Measurements from ENCODE around the gene OBSL1.

The OBSL1 gene

DNA sequence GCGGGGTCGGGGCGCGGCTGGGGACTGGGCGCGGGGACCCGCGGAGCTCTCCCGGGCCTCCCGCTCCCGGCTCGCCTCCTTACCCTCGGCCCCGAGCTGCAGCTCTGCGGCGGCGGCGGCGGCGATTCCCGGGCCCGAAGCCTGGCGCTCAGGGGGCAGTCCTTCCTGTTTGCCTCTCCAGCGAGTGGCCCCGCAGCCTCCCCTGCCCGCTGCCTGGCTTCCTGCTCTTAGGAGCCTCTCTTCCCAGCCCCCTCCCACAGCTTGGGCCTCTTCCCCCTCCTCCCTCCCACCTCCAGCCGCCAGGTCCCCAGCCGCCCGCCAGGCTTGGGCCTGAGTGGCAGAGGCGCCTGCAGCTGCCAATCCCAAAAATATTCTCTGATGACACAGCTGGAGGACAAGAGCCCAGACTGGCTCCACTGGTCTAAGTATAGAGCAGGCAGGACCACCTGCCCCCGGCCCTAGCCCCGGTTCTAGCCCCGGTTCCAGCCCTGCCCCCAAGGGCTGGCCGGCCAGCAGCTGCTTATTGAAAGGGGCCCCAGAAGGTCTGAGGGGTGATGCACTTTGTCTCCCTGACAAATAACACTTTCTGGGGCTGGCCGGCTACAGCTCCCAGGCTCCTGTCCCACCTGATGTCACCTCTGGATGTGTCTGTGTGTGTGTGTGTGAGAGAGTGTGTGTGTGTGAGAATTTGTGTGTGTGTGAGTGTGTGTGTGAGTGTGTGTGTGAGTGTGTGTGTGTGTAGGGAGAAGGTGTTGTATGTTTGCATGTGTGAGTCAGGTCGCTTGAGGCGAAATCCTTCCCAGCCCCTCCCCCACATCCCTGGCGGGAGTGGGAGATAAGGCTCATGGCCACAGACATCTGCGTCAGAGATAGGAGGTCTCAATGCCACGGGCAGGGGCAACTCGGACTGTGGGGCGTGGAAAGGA lies at the start of gene OBSL1:
Gene OBSL1 (minus strand): TSS at position 229 of the 926 bp plus-strand sequence. CDS start 307 bp downstream, outside the sequence.
- DNase-seq, result peak; percentile 55

DNA sequence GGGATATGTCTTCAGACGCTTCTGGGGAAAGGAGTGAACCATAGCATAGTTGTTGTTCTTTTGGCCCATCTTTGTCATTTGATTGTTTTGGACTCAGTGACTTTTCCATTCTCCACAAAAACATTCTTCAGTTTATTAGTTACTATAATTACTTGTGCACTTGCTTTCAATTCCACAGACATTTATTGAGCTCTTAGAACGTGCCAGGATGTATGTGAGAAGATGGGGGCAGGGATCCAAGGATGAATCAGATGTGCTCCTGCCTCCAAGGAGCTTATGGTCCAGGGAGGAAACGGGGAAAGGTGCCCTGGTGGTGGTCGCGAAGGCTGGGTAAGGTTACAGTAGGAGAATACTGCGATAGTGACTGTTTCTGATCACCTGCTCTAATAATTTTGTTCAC lies 49.2 kb upstream of the OBSL1 start:
- no peak for DNase-seq

GRCh38 chr2:219619235-219619634 lies 47.9 kb upstream of the OBSL1 start:
- no peak for DNase-seq

DNA sequence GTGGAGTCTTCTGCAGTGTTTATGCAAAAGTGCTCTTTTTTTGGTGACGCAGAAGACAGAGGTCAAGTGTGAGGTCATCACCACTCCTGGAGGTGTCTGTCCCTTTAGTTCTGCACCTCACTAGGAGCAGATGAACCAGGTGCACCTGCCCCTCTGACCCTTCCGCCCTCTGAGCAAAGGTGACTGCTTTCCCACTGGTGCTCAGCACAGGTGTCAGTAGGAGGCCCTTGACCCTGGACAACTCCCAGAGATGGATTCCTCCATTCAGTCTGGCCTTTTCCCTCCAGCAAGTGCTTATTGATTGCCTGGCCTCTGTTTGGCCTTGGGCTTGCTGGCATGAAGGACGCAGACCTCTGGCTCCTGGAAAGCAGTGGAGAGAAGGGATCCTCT lies 47.4 kb upstream of the OBSL1 start:
- DNase-seq, result no peak

GRCh38 chr2:219616550-219616949 lies 45.2 kb upstream of the OBSL1 start:
- DNase-seq, result no peak

DNA sequence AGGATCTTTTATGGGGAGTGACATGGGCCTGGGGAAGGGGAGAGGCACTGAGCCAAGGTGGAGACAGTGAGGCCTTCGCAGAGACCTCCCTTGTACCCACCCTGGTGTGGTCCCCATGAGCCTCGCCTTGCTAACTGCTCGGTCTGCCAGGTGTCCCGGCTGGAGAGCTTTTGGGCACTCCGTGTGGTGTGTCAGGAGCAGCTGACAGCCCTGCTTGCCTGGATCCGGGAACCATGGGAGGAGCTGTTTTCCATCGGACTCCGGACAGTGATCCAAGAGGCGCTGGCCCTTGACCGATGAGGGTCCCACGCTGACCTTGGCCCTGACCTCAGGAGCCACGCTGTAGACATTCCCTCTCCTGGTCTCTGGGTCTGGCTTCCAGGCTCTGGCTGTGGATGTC lies 44.6 kb upstream of the OBSL1 start:
- no peak for DNase-seq

DNA sequence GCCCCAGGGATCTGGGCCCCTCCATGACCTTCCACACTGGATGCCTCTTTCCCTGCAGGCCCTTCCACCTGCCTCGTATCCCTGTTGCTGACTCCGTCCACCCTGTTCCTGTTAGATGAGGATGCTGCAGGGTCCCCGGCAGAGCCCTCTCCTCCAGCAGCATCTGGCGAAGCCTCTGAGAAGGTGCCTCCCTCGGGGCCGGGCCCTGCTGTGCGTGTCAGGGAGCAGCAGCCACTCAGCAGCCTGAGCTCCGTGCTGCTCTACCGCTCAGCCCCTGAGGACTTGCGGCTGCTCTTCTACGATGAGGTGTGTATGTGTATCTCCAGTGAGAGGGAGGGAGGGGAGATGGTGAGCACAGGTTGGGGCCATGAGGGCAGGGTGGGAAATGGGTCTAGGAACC lies 43.7 kb upstream of the OBSL1 start:
- no peak for DNase-seq

GRCh38 chr2:219614076-219614860 lies 42.9 kb upstream of the OBSL1 start:
- DNase-seq, result no peak

DNA sequence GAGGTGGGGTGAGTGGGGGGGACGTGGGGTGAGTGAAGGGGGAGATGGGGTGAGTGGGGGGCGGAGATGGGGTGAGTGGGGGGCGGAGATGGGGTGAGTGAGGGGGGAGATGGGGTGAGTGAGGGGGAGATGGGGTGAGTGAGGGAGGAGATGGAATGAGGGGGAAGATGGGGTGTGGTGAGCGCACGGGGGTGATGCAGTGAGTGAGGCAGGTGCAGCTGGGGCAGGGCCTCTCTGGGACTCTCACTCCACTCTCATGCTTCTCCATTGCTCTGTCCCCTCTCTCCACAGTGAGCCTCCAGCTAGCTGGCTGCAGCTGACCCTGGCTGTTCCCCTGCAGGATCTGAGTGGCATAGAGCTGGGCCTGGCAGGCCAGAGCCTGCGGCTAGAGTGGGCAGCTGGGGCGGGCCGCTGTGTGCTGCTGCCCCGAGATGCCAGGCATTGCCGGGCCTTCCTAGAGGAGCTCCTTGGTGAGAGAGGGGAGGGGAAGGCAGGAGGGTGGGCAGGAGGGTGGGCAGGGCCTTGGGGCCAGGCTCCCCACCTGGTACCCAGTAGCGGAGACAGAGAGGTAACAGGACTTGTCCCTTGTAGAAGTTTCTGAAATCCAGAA lies 42.2 kb upstream of the OBSL1 start:
- DNase-seq, result no peak

DNA sequence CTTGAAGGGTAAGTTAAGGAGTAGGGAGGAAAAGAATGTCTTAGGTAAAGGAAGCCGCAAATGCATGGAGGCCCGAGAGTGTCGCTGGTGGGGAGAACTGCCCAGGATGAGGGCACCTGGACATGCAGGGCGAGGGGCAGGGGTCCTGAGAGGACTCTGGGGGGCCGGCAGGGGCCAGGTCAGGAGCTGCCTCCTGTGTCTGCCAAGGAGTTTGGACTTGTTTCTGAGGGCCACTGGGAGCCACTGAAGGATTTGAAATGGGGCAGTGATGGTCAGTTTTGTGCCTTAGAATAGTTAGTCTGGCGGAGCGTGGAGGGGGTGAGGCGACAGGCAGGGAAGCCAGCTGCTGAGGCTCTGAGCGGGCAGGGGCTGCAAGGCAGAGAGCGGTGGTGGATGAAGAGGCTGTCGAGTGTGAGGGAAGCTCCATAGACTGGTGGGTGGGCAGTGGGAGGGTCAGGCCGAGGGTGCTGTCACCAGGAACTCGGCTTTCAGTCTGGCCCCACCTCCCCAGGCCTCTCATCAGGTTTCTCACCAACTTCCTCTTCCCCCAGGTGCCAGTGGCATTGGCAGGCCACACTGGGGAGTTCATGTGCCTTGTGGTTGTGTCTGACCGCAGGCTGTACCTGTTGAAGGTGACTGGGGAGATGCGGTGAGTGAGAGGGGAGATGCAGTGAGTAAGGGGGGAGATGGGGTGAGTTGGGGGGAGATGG lies 41.4 kb upstream of the OBSL1 start:
- no peak for DNase-seq

DNA sequence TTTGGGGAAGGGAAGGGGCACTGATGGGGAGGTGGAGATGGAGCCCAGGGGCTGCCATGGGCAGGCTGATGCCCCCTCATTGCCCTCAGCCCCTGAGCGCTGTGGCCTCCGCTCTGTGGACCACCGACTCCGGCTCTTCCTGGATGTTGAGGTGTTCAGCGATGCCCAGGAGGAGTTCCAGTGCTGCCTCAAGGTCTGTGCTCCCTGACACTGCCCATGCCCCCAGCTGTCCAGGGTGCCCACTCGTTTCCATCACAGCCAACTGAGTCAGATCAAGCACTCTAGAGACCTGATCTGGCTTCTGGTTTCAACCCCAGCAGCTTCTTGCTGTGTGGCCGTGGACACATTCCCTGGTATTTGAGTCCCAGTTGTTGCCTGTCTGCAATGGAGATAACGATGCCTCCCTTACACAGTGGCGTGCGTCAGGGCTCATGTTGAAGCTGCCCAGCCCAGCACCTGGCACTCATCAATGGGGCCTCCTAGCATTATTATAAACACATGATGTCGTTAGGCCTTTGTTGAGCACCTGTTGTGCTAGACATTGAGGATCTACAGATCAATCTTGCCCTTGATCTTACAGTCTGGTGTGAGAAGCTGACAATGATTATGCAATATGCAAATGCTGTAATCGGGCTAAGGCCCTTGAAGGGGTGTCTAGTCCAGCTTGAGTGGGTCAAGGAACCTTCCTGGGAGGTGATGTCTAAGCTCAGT lies 40.7 kb upstream of the OBSL1 start:
- no peak for DNase-seq

DNA sequence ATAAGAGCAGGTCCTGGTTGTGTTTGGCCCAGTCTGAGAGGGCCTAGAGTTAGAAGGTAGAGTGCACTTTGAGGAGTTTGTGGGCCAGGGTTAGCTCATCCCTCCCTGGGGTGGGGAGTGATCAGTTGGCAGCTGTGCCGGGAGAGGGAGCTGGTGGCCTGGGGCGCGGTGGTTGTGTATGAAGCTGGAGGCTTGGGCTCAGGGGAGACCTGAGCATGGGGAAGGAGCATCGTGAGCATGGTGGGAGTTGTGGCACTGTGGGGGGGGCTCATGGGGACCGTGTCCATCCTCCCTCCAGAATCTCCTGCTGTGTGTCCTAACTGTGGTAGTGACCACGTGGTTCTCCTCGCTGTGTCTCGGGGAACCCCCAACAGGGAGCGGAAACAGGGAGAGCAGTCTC lies 40.0 kb upstream of the OBSL1 start:
- DNase-seq, result no peak

- no peak for DNase-seq
Measured at GRCh38 chr2:219609149-219609750, 37.9 kb upstream of the OBSL1 start.

- DNase-seq, result no peak
Measured at GRCh38 chr2:219608399-219608964, 37.1 kb upstream of the OBSL1 start.

- DNase-seq, result no peak
Measured at GRCh38 chr2:219607931-219608330, 36.6 kb upstream of the OBSL1 start.

DNA sequence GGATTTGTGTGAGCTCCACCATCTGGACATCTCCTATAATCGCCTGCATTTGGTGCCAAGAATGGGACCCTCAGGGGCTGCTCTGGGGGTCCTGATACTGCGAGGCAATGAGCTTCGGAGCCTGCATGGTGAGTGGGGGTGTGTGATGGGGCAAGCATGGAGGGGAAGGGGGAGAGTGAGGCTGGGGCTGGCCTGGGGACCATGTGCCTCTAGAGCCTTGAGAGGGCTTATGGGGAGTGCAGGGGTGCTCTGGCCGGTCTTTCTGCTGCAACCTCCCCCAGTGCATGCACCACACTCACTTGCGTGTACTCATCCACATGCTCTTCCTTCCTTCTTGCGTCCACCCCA lies 34.2 kb upstream of the OBSL1 start:
- no peak for DNase-seq

DNA sequence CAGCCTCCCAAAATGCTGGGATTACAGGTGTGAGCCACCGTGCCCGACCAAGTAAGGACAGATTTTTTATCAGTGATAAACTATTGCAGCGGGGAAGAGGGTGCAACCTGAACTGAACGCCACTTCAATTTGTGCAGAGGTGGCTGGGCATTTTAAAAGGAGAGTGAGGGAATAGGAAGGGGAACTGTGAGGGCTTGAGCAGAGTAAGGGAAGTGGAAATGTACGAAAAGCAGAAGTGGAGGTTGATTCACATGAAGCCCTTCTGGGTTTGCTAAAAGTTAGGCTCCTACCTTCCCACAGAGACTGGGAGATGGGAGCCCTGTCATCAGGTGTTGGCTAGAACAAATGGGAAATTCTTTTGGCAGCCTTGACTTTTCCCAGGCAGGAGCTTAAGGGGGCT lies 32.4 kb upstream of the OBSL1 start:
- DNase-seq, result no peak

DNA sequence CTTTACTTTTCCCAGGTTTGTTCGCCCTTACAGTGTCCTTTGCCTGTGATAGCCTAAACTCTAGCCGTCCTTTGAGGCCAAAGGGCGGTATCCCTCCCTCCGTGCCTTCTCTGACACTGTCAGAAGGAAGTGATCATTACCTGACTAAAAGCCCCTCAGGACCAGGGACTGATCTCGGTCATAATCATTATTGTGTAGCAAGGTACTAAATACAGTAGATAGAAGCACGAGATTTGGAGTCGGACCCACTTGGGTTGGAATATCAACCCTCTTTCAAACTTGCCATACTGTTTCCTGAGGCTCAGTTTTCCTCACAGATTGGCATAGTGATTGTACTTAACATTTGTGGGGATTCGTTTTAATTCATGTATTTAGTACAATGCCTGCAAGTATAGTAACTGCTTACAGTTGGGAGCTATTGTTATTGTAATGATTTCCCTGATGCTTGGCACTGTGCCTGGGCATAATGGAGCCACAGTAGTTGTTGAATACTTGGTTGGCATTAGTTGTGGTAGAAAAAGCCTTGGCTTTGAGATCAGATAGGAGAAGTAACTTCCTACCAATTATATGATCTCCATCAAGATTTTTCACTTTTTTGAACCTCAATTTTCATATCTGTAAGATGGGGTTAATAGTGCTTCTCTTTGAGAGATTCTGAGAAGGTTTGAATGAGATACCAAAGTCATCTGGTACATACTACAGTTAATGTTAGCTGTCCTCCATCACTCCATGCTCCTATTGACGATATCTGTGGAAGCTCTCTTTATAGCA lies 27.2 kb upstream of the OBSL1 start:
- DNase-seq, result no peak

GRCh38 chr2:219597552-219598307 lies 26.4 kb upstream of the OBSL1 start, which contains the start of gene STK11IP:
STK11IP (plus strand) TSS chr2:219597857; CDS start chr2:219598120, 263 bp downstream.
- DNase-seq, result peak; percentile 91

All from NCI-H1694 treated with DMSO at 0.1 percent for 48 hours (cell line).